ENCODE results near the gene MAST1. TPM values are rescaled to one million over a fixed set of nuclear protein-coding genes. Genes with fewer than 3 reads are reported as not detected.

MAST1 gene
- total RNA-seq, 2 donors from 2014 or later = 1.3 to 2.4 TPM

DNA sequence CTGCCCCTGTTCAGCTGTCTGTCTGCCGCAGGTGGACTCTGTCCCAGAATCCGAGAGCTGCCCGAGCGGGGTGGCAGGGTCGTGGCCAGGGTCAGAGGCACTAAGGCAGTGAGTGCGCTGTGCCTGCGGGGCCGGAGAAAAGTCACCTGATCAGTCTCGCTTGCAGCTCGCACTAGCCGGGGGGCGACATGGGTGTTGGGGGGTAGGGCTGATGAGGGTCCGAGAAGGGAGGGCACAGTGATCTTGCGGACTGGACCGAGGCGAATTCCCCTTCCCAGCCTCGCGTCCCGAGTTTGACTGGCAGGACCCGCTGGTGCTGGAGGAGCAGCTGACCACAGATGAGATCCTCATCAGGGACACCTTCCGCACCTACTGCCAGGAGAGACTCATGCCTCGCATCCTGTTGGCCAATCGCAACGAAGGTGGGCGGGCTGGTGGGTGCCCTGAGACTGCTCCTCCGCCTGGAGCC lies 53.3 kb downstream of the MAST1 start:
- 5% methylated on average over 25 of the region's 26 CpGs for WGBS
- peak overlapping the region; percentile 79 to 94 for H3K4me3 ChIP-seq
- intact Hi-C loops (cut with DNase I) = no loop called here
- H3K27ac ChIP-seq = peak overlapping the region; percentile 66 to 70
- peaks cover 6% of the 10 kb centered on the region for H3K4me1 ChIP-seq (replicated peaks)
- peaks cover 0 to 7% of the 10 kb centered on the region in 2 donors for H3K36me3 ChIP-seq
- TF ChIP-seq POLR2A (IDR thresholded peaks at IDR 0.05) (no peak), POLR2AphosphoS5 (IDR thresholded peaks at IDR 0.05) (no peak)
- TF ChIP-seq, protein P1, sequence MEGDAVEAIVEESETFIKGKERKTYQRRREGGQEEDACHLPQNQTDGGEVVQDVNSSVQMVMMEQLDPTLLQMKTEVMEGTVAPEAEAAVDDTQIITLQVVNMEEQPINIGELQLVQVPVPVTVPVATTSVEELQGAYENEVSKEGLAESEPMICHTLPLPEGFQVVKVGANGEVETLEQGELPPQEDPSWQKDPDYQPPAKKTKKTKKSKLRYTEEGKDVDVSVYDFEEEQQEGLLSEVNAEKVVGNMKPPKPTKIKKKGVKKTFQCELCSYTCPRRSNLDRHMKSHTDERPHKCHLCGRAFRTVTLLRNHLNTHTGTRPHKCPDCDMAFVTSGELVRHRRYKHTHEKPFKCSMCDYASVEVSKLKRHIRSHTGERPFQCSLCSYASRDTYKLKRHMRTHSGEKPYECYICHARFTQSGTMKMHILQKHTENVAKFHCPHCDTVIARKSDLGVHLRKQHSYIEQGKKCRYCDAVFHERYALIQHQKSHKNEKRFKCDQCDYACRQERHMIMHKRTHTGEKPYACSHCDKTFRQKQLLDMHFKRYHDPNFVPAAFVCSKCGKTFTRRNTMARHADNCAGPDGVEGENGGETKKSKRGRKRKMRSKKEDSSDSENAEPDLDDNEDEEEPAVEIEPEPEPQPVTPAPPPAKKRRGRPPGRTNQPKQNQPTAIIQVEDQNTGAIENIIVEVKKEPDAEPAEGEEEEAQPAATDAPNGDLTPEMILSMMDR (IDR thresholded peaks at IDR 0.05) = no peak
- H3K9me3 ChIP-seq = no peaks in the 10 kb centered on the region
- DNase-seq (ENCODE audit: low spot score) = no peak
- no peaks in the 10 kb centered on the region for H3K27me3 ChIP-seq (replicated peaks; ENCODE audit: insufficient read depth)

DNA sequence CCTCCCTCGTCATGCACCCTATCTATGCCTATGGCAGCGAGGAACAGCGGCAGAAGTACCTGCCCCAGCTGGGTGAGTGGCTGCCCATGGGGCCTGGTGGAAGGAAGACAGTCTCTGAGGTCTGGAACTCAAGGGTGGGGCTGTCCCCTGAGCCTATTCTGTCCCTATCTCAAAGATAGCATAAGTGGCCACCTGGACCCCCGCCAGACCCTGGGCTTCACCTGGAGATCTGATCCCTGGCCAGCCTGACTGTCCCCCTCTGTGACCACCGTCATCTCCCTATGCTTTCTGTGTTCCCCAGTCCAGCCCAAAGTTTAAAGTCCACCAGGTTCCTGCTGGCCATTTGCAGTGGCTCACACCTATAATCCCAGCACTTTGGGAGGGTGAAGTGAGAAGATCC lies 55.3 kb downstream of the MAST1 start:
- intact Hi-C loops (cut with DNase I) = no loop called here
- TF ChIP-seq POLR2AphosphoS5 (IDR thresholded peaks at IDR 0.05) (no peak), POLR2A (IDR thresholded peaks at IDR 0.05) (no peak)
- TF ChIP-seq, protein P1 (IDR thresholded peaks at IDR 0.05) = no peak
- 95% methylated on average over 5 of the region's 5 CpGs for WGBS
- Histone ChIP-seq H3K4me3 (no peak overlapping the region), H3K27me3 (replicated peaks; ENCODE audit: insufficient read depth) (no peaks in the 10 kb centered on the region), H3K36me3 (peaks cover 3 to 7% of the 10 kb centered on the region in 2 donors), H3K4me1 (replicated peaks) (peaks cover 6% of the 10 kb centered on the region), H3K9me3 (no peaks in the 10 kb centered on the region), H3K27ac (no peak overlapping the region)
- DNase-seq (ENCODE audit: low spot score) = no peak

DNA sequence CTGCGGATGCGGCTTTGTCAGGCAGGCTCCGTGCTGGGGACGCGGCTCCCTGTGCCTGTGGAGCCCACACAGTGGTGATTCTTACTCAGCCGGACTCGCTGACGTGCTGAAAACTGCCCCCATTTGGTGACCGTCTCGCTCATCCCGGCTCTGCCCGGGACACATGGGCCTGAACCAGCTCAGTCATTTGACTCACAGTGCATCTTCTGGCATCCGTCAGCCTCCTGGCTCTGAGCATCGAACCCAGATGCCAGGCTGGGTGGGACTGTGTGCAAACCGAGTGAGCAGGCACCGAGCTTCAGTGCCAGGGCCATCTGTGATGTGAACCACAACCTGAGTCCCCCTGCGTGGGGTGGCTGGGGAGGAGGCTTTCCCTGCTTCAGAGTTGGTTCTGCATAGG lies 58.1 kb downstream of the MAST1 start:
- 97% methylated on average over 17 of the region's 17 CpGs for WGBS
- Histone ChIP-seq H3K9me3 (no peaks in the 10 kb centered on the region), H3K36me3 (peaks cover 3 to 7% of the 10 kb centered on the region in 2 donors), H3K4me3 (no peak overlapping the region), H3K27me3 (replicated peaks; ENCODE audit: insufficient read depth) (no peaks in the 10 kb centered on the region), H3K4me1 (replicated peaks) (peaks cover 6% of the 10 kb centered on the region), H3K27ac (no peak overlapping the region)
- intact Hi-C loops (cut with DNase I) = no loop called here
- no peak for DNase-seq (ENCODE audit: low spot score)
- no peak for TF ChIP-seq POLR2AphosphoS5 (IDR thresholded peaks at IDR 0.05)
- TF ChIP-seq, protein P1 (IDR thresholded peaks at IDR 0.05) = no peak

DNA sequence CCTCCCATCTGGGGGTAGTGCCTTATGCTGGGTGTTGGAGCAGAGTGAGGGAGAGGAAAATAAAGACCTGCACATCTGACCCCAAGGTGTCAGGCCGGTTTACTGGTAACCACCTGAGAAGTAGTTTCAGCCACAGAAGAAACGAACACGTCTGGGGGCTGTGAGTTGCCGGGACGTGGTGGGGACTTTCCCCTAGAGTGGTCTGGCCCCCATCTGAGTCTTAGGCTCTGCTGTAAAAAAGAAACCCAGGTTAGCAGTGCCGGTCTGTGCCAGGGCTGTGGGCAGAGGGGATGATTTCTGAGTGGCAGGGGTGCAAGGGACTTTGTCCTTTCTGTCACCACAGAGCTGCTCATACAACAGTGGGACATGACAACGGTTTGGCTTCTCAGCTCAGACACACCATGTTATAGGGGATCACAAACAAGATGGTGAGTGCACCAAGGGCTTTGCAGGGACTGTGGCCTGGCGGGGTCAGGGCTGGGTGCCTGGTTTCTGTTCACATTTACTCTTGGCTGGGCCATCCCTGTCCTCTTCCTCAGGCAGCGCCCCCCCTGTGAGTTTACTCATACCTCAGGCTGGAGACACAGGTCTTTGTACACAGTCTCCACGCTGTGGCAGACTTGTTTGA lies 61.7 kb downstream of the MAST1 start:
- 86% methylated on average over 10 of the region's 10 CpGs for WGBS
- Histone ChIP-seq H3K4me1 (replicated peaks) (no peaks in the 10 kb centered on the region), H3K36me3 (peaks cover 3 to 7% of the 10 kb centered on the region in 2 donors), H3K27me3 (replicated peaks; ENCODE audit: insufficient read depth) (no peaks in the 10 kb centered on the region), H3K9me3 (no peaks in the 10 kb centered on the region), H3K4me3 (no peak overlapping the region), H3K27ac (no peak overlapping the region)
- intact Hi-C loops (cut with DNase I) = no loop called here
- TF ChIP-seq, protein P1 (IDR thresholded peaks at IDR 0.05) = no peak
- no peak for TF ChIP-seq POLR2AphosphoS5 (IDR thresholded peaks at IDR 0.05)
- no peak for TF ChIP-seq POLR2A (IDR thresholded peaks at IDR 0.05)
- no peak for DNase-seq (ENCODE audit: low spot score)

DNA sequence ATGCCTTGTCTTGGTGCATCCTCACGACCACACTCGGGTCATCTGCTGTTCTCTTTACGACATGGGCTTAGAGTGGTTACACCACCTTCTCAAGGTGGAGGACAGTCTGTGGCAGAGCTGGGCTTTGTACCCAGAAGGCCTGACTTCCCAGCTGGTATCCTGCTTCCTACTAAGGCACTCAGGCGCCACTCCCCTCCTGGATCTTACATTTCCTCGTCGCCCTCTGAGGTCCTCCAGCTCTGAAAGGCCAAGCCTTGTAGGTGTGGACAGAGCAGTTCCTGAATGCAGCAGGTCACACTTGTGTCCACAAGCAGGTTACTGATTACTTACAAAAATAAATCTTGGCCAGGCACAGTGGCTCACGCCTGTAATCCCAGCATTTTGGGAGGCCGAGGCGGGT lies 68.9 kb downstream of the MAST1 start:
- peaks cover 2% of the 10 kb centered on the region for H3K4me1 ChIP-seq (replicated peaks)
- no peak overlapping the region for H3K27ac ChIP-seq
- no peak for DNase-seq (ENCODE audit: low spot score)
- no peaks in the 10 kb centered on the region for H3K36me3 ChIP-seq
- no peaks in the 10 kb centered on the region for H3K9me3 ChIP-seq
- WGBS = 82% methylated on average over 9 of the region's 9 CpGs
- TF ChIP-seq POLR2A (IDR thresholded peaks at IDR 0.05) (no peak), POLR2AphosphoS5 (IDR thresholded peaks at IDR 0.05) (no peak)
- TF ChIP-seq, protein P1 (IDR thresholded peaks at IDR 0.05) = no peak
- H3K4me3 ChIP-seq = no peak overlapping the region
- H3K27me3 ChIP-seq (replicated peaks; ENCODE audit: insufficient read depth) = no peaks in the 10 kb centered on the region
- intact Hi-C loops (cut with DNase I) = no loop called here

Data from prostate gland (tissue), 2 donors.